GM23248 (cell line): ENCODE results near the gene PGBD5. TPM values are rescaled to one million over a fixed set of nuclear protein-coding genes. Genes with fewer than 3 reads are reported as not detected.

ENCODE experiments used
- DNase-seq: peaks from one replicate; pipeline ENCODE4 v3.0.0-alpha.2; 2015
- H2AFZ ChIP-seq: fragments of 200-600 bp; sonication (generic); 2 replicates; pipeline ENCODE4 v1.6.1; 2016; ENCODE audit warnings: antibody characterized with exemption
- H3F3A ChIP-seq: fragments of 200-600 bp; sonication (generic); 2 replicates; pipeline ENCODE4 v1.6.1; 2016; ENCODE audit warnings: mild to moderate bottlenecking, antibody characterized with exemption, mixed run types; ENCODE audit not compliant: insufficient read depth
- H3K27ac ChIP-seq: fragments of 200-600 bp; sonication (generic); 2 replicates; pipeline ENCODE4 v1.5.1; 2016; ENCODE audit warnings: mild to moderate bottlenecking
- H3K27me3 ChIP-seq: fragments of 200-600 bp; sonication (generic); replicated peaks from 2 replicates; pipeline ENCODE4 v1.6.1; 2016; ENCODE audit warnings: mild to moderate bottlenecking; ENCODE audit not compliant: insufficient read depth
- H3K36me3 ChIP-seq: fragments of 200-600 bp; sonication (generic); 2 replicates; pipeline ENCODE4 v1.6.1; 2016; ENCODE audit warnings: low read depth, mild to moderate bottlenecking
- H3K4me1 ChIP-seq: fragments of 200-600 bp; sonication (generic); 2 replicates; pipeline ENCODE4 v1.6.1; 2016; ENCODE audit warnings: mild to moderate bottlenecking; ENCODE audit not compliant: insufficient read depth
- H3K4me2 ChIP-seq: fragments of 200-600 bp; sonication (generic); one replicate; pipeline ENCODE4 v1.6.1; 2016; ENCODE audit warnings: mild to moderate bottlenecking; ENCODE audit not compliant: unreplicated experiment
- H3K4me3 ChIP-seq: fragments of 200-600 bp; sonication (generic); 2 replicates; pipeline ENCODE4 v1.5.1; 2016; ENCODE audit warnings: mild to moderate bottlenecking
- H3K79me2 ChIP-seq: fragments of 200-600 bp; sonication (generic); 2 replicates; pipeline ENCODE4 v1.6.1; 2016; ENCODE audit warnings: mild to moderate bottlenecking; ENCODE audit not compliant: insufficient read depth
- H3K9ac ChIP-seq: fragments of 200-600 bp; sonication (generic); 2 replicates; pipeline ENCODE4 v1.6.1; 2016; ENCODE audit warnings: mild to moderate bottlenecking
- H3K9me2 ChIP-seq: fragments of 200-600 bp; sonication (generic); 2 replicates; pipeline ENCODE4 v1.6.1; 2016; ENCODE audit warnings: mixed run types, mild to moderate bottlenecking, moderate library complexity; ENCODE audit not compliant: insufficient read depth
- H3K9me3 ChIP-seq: fragments of 200-600 bp; sonication (generic); one replicate; pipeline ENCODE4 v1.6.1; 2017; ENCODE audit warnings: low read depth
- H4K20me1 ChIP-seq: fragments of 200-600 bp; sonication (generic); 2 replicates; pipeline ENCODE4 v1.6.0; 2016; ENCODE audit not compliant: insufficient read depth
- EZH2 ChIP-seq: fragments of 200-600 bp; sonication (generic); IDR thresholded peaks from 2 replicates; pipeline ENCODE4 v1.6.1; 2018; ENCODE audit warnings: antibody characterized with exemption, mild to moderate bottlenecking; ENCODE audit not compliant: insufficient read depth, poor library complexity, severe bottlenecking
- EZH2phosphoT487 ChIP-seq: fragments of 200-600 bp; sonication (generic); IDR thresholded peaks from 2 replicates; pipeline ENCODE4 v1.6.1; 2018; ENCODE audit warnings: antibody characterized with exemption, moderate library complexity, mild to moderate bottlenecking, low read depth; ENCODE audit not compliant: insufficient read depth
- WGBS, 2 experiments: methylation state at CpG; one replicate each; pipeline ENCODE4 v1.1.6; 2015 to 2017; ENCODE audit warnings: low lambda C conversion rate in 2 of 2, low coverage in 1 of 2; ENCODE audit errors: missing lambda C conversion rate in 2 of 2; 5-methylcytosine and 5-hydroxymethylcytosine counted together
- in situ Hi-C: fragments of 300-500 bp; cut with MboI; formaldehyde crosslinking; loops from 2 replicates; pipeline ENCODE4 v1.15.0; 2020
- polyA plus RNA-seq: library from polyadenylated mRNA; unstranded; fragments of >200 nt; fragmentation: Nextera tagmentation; extraction: Ambion mirVana; gene quantifications from 2 replicates; pipeline ENCODE4 v1.2.1, GENCODE V29; 2016
- total RNA-seq: library from RNA; depleted of rRNA; stranded (reverse); fragments of >200 nt; shearing (Covaris generic); gene quantifications from 2 replicates; pipeline ENCODE4 v1.2.3, GENCODE V29; 2014

PGBD5 gene
- total and polyA plus RNA-seq, 2 experiments from 2014 or later: 0.23 to 0.32 TPM

GRCh38 chr1:230441183-230442029 lies 15.3 kb upstream of the PGBD5 start:
- 20 to 22% methylated on average over 10 of the region's 10 CpGs for WGBS, 2 experiments
- Histone ChIP-seq H3K79me2 (no peaks in the 10 kb centered on the region), H3K36me3 (no peaks in the 10 kb centered on the region), H4K20me1 (no peaks in the 10 kb centered on the region), H3K4me3 (no peak overlapping the region), H3K4me1 (no peaks in the 10 kb centered on the region), H3F3A (no peaks in the 10 kb centered on the region), H3K4me2 (no peak overlapping the region), H3K27ac (no peak overlapping the region), H3K27me3 (no peaks in the 10 kb centered on the region; the same call in none of the 2 replicates), H2AFZ (no peak overlapping the region), H3K9ac (no peak overlapping the region), H3K9me2 (no peaks in the 10 kb centered on the region), H3K9me3 (no peaks in the 10 kb centered on the region)
- in situ Hi-C loops: no loop called here
- TF ChIP-seq EZH2: no peak
- TF ChIP-seq EZH2phosphoT487: no peak
- no peak for DNase-seq

GRCh38 chr1:230435108-230435507 lies 9.0 kb upstream of the PGBD5 start:
- in situ Hi-C loops: no loop called here

GRCh38 chr1:230431527-230431926 lies 5.4 kb upstream of the PGBD5 start:
- Histone ChIP-seq H3K9me2 (no peaks in the 10 kb centered on the region), H3K36me3 (no peaks in the 10 kb centered on the region), H4K20me1 (no peaks in the 10 kb centered on the region), H3K4me3 (no peak overlapping the region), H3K4me2 (no peak overlapping the region), H3K79me2 (no peaks in the 10 kb centered on the region), H3K27me3 (peaks cover 7% of the 10 kb centered on the region; the same call in 1 of the 2 replicates), H3K27ac (no peak overlapping the region), H3K4me1 (no peaks in the 10 kb centered on the region), H2AFZ (no peak overlapping the region), H3F3A (no peaks in the 10 kb centered on the region), H3K9ac (no peak overlapping the region), H3K9me3 (no peaks in the 10 kb centered on the region)
- WGBS, 2 experiments: 21 to 35% methylated on average over 3 of the region's 3 CpGs
- in situ Hi-C loops: no loop called here
- TF ChIP-seq EZH2 (no peak), EZH2phosphoT487 (no peak)
- DNase-seq: no peak

More at GRCh38 chr1:230435108-230435507, 9.0 kb upstream of the PGBD5 start:
- H3K79me2 ChIP-seq: no peaks in the 10 kb centered on the region
- no peak overlapping the region for H3K27ac ChIP-seq
- no peak overlapping the region for H3K9ac ChIP-seq
- no peaks in the 10 kb centered on the region for H3K27me3 ChIP-seq
- 59 to 69% methylated on average over 1 of the region's 1 CpG for WGBS, 2 experiments
- no peaks in the 10 kb centered on the region for H4K20me1 ChIP-seq
- TF ChIP-seq EZH2: no peak
- TF ChIP-seq EZH2phosphoT487: no peak
- no peak for DNase-seq
- H3K9me3 ChIP-seq: no peaks in the 10 kb centered on the region
- no peaks in the 10 kb centered on the region for H3F3A ChIP-seq
- no peaks in the 10 kb centered on the region for H3K36me3 ChIP-seq
- no peak overlapping the region for H3K4me2 ChIP-seq
- H3K4me1 ChIP-seq: no peaks in the 10 kb centered on the region
- no peaks in the 10 kb centered on the region for H3K9me2 ChIP-seq
- H3K4me3 ChIP-seq: no peak overlapping the region
- no peak overlapping the region for H2AFZ ChIP-seq

GRCh38 chr1:230430499-230430898 lies 4.4 kb upstream of the PGBD5 start:
- WGBS, 2 experiments: 40 to 43% methylated on average over 1 of the region's 1 CpG
- Histone ChIP-seq H3K4me2 (no peak overlapping the region), H3K9me3 (no peaks in the 10 kb centered on the region), H3K27me3 (peaks cover 7% of the 10 kb centered on the region; the same call in 1 of the 2 replicates), H3K4me3 (no peak overlapping the region), H3K79me2 (no peaks in the 10 kb centered on the region), H3F3A (no peaks in the 10 kb centered on the region), H3K36me3 (no peaks in the 10 kb centered on the region), H2AFZ (no peak overlapping the region), H3K27ac (no peak overlapping the region), H3K9me2 (no peaks in the 10 kb centered on the region), H3K4me1 (no peaks in the 10 kb centered on the region), H4K20me1 (no peaks in the 10 kb centered on the region), H3K9ac (no peak overlapping the region)
- in situ Hi-C loops: no loop called here
- no peak for TF ChIP-seq EZH2
- TF ChIP-seq EZH2phosphoT487: no peak
- no peak for DNase-seq
